HG02885 (cell line): Measurements from ENCODE around the gene CD68.

Experiments used
- ATAC-seq: cut with Tn5 transposase; IDR thresholded peaks from one replicate; pipeline ENCODE4 v1.9.1; 2021; ENCODE audit warnings: mild to moderate bottlenecking; ENCODE audit not compliant: unreplicated experiment, poor library complexity

The CD68 gene

DNA sequence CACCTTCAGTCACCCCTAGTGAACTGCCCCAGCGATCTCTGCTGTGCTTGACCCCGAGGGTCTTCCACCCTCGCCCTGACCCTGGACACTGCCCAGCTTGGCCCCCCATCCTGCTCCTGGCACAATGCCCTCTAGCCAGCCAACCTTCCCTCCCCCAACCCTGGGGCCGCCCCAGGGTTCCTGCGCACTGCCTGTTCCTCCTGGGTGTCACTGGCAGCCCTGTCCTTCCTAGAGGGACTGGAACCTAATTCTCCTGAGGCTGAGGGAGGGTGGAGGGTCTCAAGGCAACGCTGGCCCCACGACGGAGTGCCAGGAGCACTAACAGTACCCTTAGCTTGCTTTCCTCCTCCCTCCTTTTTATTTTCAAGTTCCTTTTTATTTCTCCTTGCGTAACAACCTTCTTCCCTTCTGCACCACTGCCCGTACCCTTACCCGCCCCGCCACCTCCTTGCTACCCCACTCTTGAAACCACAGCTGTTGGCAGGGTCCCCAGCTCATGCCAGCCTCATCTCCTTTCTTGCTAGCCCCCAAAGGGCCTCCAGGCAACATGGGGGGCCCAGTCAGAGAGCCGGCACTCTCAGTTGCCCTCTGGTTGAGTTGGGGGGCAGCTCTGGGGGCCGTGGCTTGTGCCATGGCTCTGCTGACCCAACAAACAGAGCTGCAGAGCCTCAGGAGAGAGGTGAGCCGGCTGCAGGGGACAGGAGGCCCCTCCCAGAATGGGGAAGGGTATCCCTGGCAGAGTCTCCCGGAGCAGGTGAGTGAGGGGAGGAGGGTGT lies 20.7 kb upstream of the CD68 start, which contains the start of gene TNFSF13:
Gene TNFSF13, plus strand, starts transcription at position 207 of the 776 bp plus-strand sequence. Its CDS starts 290 bp downstream, at position 497.
- ATAC-seq = no peak

DNA sequence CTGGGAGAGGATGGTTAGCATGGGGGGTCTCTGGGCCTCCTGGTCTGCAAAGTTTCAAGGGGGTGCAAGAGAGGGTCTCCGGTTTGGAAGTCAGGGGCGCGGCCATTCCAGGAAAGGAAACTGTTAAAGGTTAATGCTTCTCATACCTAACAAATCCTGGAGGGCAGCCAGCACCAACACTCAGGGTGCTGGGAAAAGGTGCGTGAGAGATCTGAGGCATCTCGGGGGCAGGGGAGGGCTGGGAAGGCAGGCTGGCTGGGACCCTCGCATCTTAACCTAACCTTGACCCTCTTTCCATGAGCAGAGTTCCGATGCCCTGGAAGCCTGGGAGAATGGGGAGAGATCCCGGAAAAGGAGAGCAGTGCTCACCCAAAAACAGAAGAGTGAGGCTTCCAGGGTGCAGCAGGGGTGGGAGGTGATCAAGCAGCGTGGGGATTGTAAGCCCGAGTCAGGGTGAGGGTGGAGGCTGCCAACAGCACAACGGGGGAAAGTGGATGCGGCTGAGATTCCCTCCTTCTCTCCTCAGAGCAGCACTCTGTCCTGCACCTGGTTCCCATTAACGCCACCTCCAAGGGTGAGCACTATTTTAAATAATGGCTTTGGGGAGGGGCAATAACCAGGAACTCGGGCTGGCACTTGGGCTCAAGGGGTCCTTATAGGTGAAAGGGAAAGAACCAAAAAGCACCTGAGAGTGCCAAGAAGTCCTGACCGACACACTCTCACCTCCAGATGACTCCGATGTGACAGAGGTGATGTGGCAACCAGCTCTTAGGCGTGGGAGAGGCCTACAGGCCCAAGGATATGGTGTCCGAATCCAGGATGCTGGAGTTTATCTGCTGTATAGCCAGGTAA lies 19.9 kb upstream of the CD68 start:
- ATAC-seq = no peak

DNA sequence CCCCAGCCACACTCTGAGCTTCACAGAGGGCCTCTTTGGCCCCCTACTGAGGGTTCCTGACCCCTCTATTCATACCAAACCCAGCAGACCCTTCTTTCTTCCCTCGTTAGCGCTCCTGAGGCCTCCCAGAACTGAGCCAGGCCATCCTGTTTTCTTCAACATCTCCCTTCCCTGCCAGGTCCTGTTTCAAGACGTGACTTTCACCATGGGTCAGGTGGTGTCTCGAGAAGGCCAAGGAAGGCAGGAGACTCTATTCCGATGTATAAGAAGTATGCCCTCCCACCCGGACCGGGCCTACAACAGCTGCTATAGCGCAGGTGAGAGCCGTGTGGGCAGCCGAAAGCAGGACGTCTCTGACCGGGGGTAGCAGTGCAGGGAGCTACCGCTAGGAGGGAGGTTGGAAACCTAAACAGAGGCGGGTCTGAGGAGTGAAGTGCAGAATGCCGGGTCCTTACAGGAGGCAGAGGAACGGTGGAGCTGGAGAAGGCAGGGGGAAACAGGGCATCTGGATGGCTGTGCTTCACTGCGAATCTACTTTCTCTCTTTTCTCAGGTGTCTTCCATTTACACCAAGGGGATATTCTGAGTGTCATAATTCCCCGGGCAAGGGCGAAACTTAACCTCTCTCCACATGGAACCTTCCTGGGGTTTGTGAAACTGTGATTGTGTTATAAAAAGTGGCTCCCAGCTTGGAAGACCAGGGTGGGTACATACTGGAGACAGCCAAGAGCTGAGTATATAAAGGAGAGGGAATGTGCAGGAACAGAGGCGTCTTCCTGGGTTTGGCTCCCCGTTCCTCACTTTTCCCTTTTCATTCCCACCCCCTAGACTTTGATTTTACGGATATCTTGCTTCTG lies 19.0 kb upstream of the CD68 start:
- ATAC-seq = no peak

DNA sequence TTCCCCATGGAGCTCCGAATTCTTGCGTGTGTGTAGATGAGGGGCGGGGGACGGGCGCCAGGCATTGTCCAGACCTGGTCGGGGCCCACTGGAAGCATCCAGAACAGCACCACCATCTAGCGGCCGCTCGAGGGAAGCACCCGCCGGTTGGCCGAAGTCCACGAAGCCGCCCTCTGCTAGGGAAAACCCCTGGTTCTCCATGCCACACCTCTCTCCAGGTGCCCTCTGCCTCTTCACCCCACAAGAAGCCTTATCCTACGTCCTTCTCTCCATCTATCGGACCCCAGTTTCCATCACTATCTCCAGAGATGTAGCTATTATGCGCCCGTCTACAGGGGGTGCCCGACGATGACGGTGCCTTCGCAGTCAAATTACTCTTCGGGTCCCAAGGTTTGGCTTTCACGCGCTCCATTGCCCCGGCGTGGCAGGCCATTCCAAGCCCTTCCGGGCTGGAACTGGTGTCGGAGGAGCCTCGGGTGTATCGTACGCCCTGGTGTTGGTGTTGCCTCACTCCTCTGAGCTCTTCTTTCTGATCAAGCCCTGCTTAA lies 18.3 kb upstream of the CD68 start:
- ATAC-seq = peak; percentile 62

DNA sequence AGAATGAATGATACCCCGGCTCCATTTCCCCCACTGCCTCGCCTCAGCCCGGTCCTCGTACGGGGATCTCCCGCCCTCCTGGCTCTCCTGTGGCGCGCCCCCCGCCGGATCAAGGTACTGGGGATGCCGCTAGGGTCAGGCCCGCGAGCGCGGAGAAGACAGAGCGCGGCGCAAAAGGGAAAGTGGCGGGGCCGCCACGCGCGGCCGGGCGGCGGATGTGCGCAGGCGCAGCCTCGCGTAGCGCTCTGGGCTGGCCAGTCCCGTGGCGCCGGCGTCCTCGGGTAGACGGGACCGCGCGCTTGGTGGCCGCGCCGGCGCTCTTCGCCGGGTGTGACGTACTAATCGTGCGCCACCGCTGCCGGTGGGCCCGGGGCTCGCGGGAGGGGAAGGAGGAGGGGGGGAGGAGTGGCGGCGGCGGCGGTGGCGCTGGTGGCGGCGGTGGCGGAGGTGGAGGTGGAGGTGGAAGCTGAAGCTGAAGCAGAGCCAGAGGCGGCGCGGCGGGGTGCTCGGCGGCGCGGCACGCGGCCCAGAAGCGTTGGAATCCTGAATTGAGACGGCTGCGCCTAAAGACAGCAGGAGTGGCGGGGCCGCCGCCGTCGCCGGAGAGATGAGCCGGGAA lies 17.7 kb upstream of the CD68 start, which contains the start of gene SENP3:
Gene SENP3, plus strand, starts transcription at position 331 of the 619 bp plus-strand sequence. CDS start 1,158 bp downstream, outside the sequence.
- peak; percentile 74 for ATAC-seq

DNA sequence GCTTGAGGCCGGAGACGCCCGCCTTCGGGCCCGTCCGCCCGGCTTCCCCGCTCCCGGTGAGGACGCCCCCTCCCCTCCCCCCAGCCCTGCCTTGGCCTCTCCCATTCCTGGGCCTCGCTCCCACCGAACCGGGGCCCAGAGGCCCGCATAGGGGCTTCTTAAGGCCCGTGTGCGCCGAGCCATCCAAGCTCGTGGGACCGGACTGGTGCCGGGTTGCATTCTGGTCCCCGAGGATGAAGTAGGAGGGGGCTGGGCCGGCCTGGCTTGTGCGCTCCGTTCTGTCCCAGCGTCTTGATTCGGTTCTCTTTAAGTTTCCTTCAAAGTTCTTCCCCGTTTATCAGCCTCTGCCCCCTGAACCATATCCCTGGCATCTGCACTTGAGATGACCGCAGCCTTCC lies 17.2 kb upstream of the CD68 start:
- ATAC-seq = peak; percentile 16

DNA sequence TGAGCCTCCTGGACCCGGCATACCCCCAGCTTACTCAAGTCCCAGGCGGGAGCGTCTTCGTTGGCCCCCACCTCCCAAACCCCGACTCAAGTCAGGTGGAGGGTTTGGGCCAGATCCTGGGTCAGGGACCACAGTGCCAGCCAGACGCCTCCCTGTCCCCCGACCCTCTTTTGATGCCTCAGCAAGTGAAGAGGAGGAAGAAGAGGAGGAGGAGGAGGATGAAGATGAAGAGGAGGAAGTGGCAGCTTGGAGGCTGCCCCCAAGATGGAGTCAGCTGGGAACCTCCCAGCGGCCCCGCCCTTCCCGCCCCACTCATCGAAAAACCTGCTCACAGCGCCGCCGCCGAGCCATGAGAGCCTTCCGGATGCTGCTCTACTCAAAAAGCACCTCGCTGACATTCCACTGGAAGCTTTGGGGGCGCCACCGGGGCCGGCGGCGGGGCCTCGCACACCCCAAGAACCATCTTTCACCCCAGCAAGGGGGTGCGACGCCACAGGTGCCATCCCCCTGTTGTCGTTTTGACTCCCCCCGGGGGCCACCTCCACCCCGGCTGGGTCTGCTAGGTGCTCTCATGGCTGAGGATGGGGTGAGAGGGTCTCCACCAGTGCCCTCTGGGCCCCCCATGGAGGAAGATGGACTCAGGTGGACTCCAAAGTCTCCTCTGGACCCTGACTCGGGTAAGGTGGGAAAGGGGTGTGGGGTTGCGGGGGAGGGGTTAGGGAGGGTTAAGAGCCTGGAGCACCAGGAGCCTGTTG lies 16.1 kb upstream of the CD68 start:
- ATAC-seq = no peak

DNA sequence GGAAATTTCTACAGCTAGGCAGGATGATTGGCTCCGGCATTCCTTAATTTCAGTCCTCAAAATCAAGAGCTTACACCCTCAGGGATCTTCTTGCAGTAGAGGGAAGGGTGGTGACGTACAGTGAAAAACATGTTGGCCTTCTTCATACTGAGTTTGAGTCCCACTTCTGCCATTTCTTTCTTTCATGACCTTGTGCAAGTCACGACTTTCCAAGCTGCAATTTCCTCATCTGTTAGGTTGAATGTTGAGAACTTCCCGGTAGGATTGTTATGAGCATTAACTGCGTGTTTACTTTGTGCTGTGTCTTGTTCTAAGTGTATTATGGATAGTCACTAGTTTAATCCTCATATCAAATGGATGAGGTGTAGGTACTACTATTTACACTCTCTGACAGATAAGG lies 9.9 kb upstream of the CD68 start:
- ATAC-seq = no peak

DNA sequence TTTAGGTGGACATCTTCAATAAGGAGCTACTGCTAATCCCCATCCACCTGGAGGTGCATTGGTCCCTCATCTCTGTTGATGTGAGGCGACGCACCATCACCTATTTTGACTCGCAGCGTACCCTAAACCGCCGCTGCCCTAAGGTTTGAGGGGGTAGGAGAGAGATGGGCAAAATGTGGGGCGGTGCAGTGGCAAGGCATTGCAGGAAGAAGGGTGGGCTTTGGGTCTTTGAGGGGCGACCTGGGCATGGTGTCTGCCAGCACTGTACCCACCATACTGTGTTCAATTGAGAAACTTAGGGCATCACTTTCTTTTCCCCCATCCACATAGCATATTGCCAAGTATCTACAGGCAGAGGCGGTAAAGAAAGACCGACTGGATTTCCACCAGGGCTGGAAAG lies 9.1 kb upstream of the CD68 start:
- ATAC-seq = no peak

DNA sequence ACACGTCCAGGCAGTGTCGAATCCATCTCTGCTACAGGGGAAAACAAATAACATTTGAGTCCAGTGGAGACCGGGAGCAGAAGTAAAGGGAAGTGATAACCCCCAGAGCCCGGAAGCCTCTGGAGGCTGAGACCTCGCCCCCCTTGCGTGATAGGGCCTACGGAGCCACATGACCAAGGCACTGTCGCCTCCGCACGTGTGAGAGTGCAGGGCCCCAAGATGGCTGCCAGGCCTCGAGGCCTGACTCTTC lies 7.2 kb upstream of the CD68 start:
- no peak for ATAC-seq

DNA sequence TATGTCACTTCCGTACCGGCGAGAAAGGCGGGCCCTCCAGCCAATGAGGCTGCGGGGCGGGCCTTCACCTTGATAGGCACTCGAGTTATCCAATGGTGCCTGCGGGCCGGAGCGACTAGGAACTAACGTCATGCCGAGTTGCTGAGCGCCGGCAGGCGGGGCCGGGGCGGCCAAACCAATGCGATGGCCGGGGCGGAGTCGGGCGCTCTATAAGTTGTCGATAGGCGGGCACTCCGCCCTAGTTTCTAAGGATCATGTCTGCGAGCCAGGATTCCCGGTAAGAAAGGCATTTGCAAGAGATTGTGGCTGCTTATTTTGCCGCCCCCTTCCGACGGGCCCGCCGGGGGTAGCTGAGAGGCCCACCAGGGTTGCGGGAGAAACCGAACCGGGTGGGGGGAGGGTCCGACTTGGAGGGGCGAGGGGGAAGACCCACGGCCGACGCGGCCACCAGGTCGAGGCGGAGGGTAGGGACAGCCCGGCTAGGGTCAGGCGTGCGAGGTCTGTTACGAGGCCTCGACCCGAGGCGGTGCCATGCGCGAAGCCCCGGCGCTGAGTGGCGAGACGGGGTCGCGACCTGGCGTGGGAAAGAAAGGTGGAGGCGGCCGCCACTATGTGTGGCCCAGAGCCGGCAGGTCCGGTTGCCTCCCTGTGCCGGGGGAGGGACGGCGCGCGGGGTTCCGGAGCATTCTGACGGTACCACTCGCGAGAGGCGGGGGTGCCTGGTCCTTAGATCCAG lies 6.7 kb upstream of the CD68 start:
- peak; percentile 91 for ATAC-seq

DNA sequence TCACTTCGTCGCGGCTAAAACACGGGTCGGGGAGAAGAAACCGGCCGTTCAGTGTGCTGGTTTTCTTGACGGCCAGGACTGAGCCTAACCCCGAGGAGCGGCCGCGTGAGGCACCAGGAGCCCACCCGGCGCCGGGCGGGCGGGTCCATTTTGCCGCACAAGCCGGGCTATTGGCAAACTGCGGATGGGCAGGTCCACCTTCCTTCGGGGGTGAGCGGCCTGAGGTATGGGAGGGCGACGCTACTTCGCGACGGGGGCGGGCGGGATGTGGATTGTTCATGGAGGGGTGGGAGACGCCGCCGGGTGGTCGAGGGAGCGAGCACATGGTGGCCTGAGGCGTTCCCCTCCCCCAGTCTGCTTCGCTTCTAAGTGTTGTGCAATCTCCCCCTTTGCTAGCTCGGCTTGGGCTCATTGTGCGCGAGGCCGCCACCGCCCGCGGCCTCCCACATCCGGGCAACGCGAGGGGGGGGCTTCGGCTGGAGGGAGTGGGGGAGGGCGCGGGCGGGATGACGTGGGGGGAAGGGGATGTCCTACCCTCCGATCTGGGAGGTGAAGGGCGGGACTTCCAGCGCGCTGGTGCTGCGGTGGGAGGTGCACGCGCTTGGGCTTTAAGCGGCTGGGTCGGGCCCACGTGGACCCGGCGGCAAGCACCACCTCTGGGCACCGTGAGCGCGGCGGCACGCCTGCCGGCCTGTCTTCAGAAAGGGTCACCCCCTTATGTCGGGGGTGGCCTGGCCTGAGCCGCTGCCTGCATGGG lies 5.9 kb upstream of the CD68 start:
- peak; percentile 21 for ATAC-seq

DNA sequence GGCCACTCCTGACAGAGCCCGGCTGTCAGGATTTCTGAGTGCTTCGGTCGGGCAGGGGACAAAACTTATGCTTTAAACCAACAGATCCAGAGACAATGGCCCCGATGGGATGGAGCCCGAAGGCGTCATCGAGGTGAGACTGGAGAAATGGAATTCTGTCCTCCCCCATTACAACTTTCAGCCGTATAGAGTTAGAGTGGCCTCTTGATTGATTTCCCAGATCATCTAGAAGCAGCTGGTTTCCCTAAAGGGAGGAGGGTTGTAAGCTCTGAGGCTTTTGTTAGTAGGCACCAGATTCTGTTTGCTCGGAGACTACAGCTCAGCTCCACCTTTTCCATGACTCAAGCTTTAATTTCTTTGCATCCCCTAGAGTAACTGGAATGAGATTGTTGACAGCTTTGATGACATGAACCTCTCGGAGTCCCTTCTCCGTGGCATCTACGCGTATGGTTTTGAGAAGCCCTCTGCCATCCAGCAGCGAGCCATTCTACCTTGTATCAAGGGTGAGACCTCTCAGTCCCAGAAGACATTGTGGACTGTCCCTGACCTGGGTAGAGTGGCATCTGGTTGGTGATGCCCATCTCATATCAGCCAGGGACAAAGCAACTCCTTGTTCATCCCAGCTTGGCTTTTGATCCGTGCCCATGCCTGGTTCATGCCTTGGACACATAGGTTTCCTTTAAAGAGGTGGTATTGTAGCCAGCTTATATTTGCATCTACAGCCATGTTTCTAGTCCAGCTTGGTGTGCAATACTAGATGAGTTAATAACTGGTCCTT lies 5.1 kb upstream of the CD68 start:
- ATAC-seq = no peak

DNA sequence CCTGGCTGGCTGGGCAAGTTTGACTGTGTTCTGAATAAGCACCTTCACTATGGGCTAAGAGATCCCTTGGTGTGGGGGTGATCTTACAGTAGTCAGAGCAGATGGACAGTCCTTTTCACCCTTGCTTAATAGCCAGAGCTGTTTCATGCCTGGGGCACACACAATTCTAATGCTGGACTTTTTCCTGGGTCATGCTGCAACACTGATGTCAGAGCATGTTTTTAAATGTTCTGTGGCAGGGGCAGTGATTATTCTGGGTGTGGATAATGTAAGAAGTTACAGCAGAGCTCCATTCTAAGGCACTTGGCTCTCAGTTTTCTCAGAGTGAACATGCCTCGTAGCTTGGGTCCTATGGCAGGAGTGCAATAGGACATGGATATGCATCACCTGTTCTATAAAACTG lies 4.0 kb upstream of the CD68 start:
- ATAC-seq = no peak

DNA sequence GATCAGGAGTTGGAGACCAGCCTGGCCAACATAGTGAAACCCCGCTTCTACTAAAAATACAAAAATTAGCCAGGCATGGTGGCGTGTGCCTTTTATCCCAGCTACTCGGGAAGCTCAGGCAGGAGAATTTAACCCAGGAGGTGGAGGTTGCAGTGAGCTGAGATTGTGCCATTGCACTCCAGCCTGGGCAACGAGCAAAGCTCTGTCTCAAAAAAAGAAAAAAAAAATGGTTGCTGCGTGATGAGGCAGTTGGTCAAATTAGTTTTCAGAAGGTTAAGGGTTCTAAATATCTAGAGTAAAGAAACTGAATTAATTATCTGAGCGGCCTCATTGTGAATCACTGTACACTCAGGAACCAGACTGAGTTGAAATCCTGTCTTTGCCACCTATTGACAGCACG lies 3.5 kb upstream of the CD68 start:
- ATAC-seq = no peak

DNA sequence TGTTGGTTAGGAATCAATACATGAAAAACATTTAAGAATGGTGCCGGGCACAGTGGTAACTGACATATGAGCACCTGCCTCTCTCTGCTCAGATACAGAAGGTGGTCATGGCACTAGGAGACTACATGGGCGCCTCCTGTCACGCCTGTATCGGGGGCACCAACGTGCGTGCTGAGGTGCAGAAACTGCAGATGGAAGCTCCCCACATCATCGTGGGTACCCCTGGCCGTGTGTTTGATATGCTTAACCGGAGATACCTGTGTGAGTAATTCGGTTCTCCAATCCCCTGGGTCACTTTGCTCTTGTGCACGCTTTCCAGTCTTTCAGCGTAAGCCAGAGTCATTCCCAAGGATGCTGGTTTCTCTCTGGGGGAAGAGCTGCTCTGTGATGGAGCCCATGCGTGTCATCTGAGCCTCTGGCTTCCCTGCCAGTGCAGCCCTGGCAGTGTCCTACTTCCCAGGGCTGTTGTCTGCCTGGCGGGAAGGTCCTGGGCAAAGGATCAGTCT lies 3.0 kb upstream of the CD68 start:
- no peak for ATAC-seq
